T47D (cell line): ENCODE measurements around the gene SLC22A25.
"Not testable (repeated sequence)": the region's sequence is repeated elsewhere in the genome, so short reads cannot be mapped to it uniquely, and the experiment has no call there.

ENCODE experiments used
- DNase-seq, 2 experiments: peaks; one replicate each; pipeline versions ENCODE4 v3.0.0 to v3.0.0-alpha.2; 2011 to 2012; ENCODE audit warnings: low read depth in 1 of 2, low spot score in 1 of 2
- JUND ChIP-seq: IDR thresholded peaks from 2 replicates; pipeline ENCODE4 v1.6.1; 2012; ENCODE audit warnings: low read depth
- in situ Hi-C: cut with HindIII; loops from 2 replicates; pipeline ENCODE4 v1.10.0; 2016; ENCODE audit warnings: low sequenced_read_pairs, low pct_unique_long_range_greater_than_20kb

Gene SLC22A25

GRCh38 chr11:63243533-63243932, at the start of gene SLC22A25:
SLC22A25 (minus strand) TSS chr11:63243599; CDS start chr11:63229652, 13,947 bp downstream.
- TF ChIP-seq JUND = no peak
- no peak for DNase-seq
- in situ Hi-C loops = no loop called here

DNA sequence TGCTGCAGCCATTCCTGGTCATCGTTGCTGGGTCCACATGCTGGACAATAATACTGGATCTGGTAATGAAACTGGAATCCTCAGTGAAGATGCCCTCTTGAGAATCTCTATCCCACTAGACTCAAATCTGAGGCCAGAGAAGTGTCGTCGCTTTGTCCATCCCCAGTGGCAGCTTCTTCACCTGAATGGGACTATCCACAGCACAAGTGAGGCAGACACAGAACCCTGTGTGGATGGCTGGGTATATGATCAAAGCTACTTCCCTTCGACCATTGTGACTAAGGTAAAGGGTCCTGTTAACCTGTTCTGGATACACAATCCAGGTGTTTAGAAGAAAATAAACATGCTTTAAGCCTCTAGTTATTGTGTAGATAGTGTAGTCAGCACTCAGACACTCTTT, 46.9 kb upstream of the SLC22A25 start:
- TF ChIP-seq JUND = no peak
- in situ Hi-C loops = no loop called here
- no peak for DNase-seq

DNA sequence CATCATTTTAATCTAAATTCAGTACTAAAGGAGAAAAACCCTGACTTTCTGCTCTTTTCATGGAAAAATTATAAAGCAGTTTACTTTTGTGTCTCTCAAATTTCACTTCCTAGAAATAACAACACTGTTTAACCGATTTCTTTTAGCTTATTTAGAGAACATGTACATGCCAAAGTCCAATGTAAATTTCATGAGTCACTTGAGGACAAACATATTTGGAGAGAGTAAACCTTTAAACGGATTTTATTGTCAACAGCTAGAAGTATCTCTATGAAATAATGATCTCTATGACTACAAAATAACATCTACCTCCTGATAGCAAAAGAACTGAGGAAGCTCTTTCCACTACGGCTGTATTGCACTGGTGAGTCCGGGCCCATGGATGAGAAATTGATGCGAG, 46.3 kb upstream of the SLC22A25 start:
- in situ Hi-C loops = no loop called here
- no peak for TF ChIP-seq JUND
- no peak for DNase-seq

GRCh38 chr11:63282579-63282978, 39.2 kb upstream of the SLC22A25 start:
- in situ Hi-C loops = no loop called here
- no peak for DNase-seq
- TF ChIP-seq JUND = no peak

DNA sequence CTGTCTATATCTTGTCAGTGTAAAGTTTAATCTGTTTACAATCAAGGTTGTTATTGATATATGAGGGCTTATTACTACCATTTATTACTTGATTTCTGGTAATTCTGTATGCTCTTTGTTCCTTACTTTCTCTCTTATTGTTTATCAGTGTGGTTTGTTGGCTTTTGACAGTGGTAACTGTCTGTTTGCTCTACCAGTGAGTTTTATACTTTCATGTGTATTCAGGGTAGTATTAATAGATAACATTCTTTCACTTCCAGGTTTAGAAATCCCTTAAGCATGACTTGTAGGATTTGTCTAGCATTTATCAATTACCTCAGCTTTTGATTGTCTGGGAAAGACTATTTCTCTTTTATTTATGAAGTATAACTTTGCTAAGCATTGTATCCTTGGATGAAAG, 37.5 kb upstream of the SLC22A25 start:
- no peak for TF ChIP-seq JUND
- in situ Hi-C loops = no loop called here
- no peak for DNase-seq

DNA sequence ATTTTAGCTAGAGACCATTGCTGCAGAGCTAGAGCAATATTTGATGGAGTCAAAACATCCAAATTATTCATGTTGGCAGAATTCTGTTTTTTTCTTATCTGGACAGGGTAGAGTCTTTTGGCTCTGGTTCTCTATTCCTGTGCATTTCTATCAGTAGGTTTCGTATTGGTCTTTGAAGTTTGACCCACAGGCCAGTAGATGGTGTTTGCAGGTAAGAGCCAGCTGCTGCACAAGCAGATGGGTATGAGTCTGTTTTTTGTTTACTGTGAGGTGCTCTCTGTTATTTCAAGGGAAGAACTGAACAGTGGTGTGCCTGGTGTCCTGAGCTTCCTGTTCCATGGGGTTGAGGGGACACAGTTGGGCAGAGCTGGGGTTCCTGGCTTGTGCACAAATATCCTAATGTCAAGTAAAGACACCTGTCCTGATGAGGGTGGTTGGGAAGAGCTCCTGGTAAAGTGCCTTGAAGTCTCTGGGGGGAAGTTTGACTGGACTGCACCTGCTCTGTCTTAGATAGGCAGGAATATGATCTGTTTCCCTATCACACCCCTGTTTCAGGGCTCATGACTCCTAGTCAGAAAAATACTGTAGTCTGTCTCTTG, 34.0 kb upstream of the SLC22A25 start:
- DNase-seq = peak; percentile 41 to 70
- in situ Hi-C loops = no loop called here
- no peak for TF ChIP-seq JUND

DNA sequence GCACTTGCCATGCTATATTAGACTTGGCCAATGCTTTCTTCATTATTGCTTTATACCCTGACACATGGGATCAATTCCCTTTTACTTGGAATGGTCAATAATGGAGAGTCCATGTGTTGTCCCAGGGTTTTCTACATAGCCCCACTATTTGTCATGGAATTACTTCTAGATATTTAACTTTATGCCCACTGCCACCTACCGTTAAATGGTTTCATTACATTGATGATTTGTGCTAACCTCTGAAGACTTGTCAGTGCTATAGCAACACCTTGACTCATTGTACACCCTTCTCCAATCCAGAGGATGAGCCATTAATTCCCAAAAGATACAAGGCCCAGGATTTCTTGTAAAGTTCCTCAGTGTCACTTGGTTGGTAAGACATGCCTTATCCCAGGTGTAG, 31.4 kb upstream of the SLC22A25 start:
- in situ Hi-C loops = no loop called here
- peak in 1 of 2 experiments; percentile 62 for DNase-seq
- TF ChIP-seq JUND = no peak

DNA sequence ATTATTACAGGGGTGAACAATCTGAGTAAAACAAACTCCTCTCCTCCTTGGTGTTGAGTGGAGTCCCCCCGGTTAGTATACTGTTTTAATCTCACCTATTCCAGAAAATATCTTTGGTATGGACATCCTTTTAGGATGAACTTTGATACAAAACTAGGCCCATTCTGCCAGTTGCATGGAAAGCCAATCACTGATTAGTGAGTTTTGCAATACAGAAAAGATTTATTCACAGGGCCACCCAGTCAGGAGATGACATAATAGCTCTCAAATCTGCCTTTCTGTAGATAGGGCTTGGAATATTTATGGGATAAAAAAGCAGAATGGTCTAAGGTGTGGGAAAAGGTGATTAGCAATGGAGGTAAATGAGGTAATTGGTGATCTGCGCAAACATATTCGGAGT, 30.3 kb upstream of the SLC22A25 start:
- in situ Hi-C loops = no loop called here
- no peak for DNase-seq
- TF ChIP-seq JUND = no peak

- no peak for TF ChIP-seq JUND
- in situ Hi-C loops = no loop called here
- no peak for DNase-seq
Measured at GRCh38 chr11:63262547-63262946, 19.1 kb upstream of the SLC22A25 start.

DNA sequence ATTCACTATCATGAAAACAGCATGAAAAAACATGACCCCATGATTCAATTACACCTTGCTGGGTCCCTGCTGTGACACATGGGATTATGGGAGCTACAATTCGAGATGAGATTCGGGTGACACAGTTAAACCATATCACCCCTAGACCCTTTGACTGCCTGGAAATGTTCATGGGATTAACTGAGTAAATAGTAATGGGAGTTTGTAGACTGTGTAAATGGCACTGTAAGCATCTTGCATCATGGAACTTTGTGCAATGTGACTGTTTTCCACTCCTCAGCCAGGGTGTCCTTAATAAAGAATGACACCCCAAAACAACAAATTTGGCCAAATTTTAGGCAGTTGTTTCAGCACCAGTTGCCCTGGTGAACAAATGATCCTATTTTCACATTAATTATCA, 7.9 kb upstream of the SLC22A25 start:
- no peak for DNase-seq
- in situ Hi-C loops = no loop called here
- no peak for TF ChIP-seq JUND

DNA sequence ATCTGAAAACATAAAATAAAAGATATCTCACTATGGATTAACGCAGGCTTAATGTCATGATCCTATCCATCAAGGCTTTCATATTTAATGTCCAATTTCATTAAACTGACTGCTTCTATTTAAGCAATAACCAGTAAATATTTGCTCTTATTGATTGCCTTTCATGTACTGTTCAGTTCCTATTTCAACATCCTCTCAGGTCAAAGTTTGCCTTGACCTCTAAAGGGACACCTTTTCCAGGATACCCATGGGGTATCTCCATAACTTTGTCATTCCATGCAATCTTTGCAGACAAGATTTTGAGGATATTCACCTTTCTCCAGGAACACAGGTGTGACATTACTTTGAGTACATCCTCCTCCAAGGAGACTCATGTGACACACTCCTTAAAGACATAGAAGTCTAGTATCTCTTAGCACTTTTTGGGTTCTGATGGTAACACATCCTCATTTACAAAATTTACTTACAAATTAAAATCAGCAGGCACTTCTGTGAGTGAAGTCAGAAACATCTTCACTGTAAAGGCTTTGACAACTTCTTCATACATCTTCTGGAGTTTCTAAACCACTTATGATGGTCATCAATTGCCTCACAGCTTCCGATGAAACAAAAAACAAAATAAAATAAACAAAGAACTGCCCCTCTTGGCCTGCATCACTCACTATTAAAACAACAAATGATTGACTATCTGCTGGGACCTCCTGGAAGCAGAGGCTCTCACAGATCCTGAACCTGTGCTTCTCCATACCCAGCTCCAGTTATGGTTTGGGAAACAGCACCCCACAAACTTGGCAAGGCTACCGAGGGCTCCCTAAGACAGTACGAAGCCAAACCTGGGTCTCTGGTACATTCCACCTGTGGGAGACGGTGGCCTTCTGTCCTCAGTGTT, 7.0 kb upstream of the SLC22A25 start:
- no peak for TF ChIP-seq JUND
- in situ Hi-C loops = no loop called here
- DNase-seq = no peak

DNA sequence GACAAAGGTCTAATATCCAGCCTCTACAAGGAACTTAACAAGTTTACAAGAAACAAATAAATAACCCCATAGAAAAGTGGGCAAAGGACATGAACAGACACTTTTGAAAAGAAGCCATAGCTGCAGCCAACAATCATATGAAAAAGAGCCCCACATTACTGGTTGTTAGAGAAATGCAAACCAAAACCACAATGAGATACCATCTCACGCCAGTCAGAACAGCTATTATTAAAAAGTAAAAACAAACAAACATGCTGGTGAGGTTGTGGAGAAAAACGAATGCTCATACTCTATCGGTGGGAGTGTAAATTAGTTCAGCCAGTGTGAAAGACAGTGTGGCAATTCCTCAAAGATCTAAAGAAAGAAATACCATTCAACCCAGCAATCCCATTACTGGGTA, 5.6 kb upstream of the SLC22A25 start:
- peak in 1 of 2 experiments; percentile 64 for DNase-seq
- TF ChIP-seq JUND = no peak
- in situ Hi-C loops = no loop called here

DNA sequence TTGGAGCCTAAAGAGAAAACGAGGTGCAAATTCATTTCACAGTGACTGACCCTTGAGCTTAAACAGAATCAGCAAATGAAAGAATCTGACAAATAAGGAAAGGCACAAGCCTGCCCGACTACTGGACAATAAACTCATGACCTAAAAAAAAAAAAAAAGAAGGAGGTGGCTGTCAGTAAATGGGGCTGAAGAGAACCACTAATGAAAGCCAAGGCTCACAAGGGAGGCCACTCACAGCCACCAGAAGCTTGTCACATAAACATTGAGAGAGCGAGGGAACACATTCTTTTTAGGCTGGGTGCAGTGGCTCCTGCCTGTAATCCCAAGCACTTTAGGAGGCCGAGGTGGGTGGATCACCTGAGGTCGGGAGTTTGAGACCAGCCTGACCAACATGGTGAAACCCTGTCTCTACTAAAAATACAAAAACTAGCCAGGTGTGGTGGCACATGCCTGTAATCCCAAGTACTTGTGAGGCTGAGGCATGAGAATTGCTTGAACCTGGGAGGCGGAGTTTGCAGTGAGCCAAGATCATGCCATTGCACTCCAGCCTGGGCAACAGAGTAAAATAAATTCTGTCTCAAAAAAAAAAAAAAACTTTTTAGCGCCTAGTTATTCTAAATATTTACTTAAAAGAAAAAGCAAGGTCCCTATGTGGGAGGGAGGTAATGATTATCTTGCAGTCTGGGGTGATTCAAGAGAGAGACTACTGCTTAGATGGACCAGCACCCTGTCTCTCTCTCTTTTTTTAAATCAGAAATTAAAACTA, 4.0 kb upstream of the SLC22A25 start:
- DNase-seq, in situ Hi-C loops: not testable (repeated sequence)
